Cardiac fibroblast (primary cell): Measurements from ENCODE around the gene MRPL41.
"Not testable (repeated sequence)": the region's sequence is repeated elsewhere in the genome, so short reads cannot be mapped to it uniquely, and the experiment has no call there.

ENCODE experiments used
- DNase-seq, 2 donors: peaks; one replicate each; pipeline versions ENCODE4 v3.0.0 to v3.0.0-alpha.2; 2010; ENCODE audit warnings: low read depth in 2 of 2
- H3K4me3 ChIP-seq, 2 donors: replicated peaks in 1 of 2; 1 replicate in 1 of 2; 2 replicates in 1 of 2; pipeline ENCODE4 v1.5.1; 2011; ENCODE audit warnings: low read depth in 2 of 2, low read length in 2 of 2, mild to moderate bottlenecking in 2 of 2, moderate library complexity in 1 of 2
- CTCF ChIP-seq: IDR thresholded peaks from one replicate; pipeline ENCODE4 v1.5.1; 2011; ENCODE audit warnings: low read depth, mild to moderate bottlenecking, low read length, inconsistent platforms

The MRPL41 gene

GRCh38 chr9:137588891-137589290 is 37.2 kb downstream of the MRPL41 start:
- no peak for TF ChIP-seq CTCF
- peak overlapping the region; percentile 60 to 70 for H3K4me3 ChIP-seq

GRCh38 chr9:137589441-137590122 is 37.9 kb downstream of the MRPL41 start:
- no peak for TF ChIP-seq CTCF
- peak in 1 of 2 donors; percentile 30 for DNase-seq
- H3K4me3 ChIP-seq, result peak overlapping the region; percentile 60 to 70

More at GRCh38 chr9:137588891-137589290, 37.2 kb downstream of the MRPL41 start:
- no peak for DNase-seq

GRCh38 chr9:137590123-137590468 is 38.4 kb downstream of the MRPL41 start:
- no peak for TF ChIP-seq CTCF
- DNase-seq, result no peak
- peak overlapping the region; percentile 60 to 70 for H3K4me3 ChIP-seq

- TF ChIP-seq CTCF, result no peak
- H3K4me3 ChIP-seq, result peak within 1 kb of the TSS; percentile 65 to 70
- DNase-seq, result peak; percentile 83 to 90
These were observed 39.0 kb downstream of the MRPL41 start, which contains the start of gene ZMYND19 for GRCh38 chr9:137590469-137591383. Gene ZMYND19 (minus strand): TSS chr9:137590512. CDS start chr9:137590263, 249 bp downstream.

- no peak for DNase-seq
- H3K4me3 ChIP-seq, result no peak overlapping the region
- TF ChIP-seq CTCF, result no peak
These were observed 41.1 kb downstream of the MRPL41 start for GRCh38 chr9:137592767-137593166.

- no peak overlapping the region for H3K4me3 ChIP-seq
- no peak for DNase-seq
- TF ChIP-seq CTCF, result no peak
These were observed 41.5 kb downstream of the MRPL41 start for GRCh38 chr9:137593176-137593575.

- not testable (repeated sequence) for H3K4me3 ChIP-seq, DNase-seq
These were observed 44.9 kb downstream of the MRPL41 start for GRCh38 chr9:137596577-137596976.
